ENCODE measurements around the gene CDKN3.
"Not testable (repeated sequence)": the region's sequence is repeated elsewhere in the genome, so short reads cannot be mapped to it uniquely, and the experiment has no call there.

Gene CDKN3

GRCh38 chr14:54451121-54451601 lies 54.4 kb downstream of the CDKN3 start:
- no peak overlapping the region for H3K27ac ChIP-seq
- TF ChIP-seq, protein P1, sequence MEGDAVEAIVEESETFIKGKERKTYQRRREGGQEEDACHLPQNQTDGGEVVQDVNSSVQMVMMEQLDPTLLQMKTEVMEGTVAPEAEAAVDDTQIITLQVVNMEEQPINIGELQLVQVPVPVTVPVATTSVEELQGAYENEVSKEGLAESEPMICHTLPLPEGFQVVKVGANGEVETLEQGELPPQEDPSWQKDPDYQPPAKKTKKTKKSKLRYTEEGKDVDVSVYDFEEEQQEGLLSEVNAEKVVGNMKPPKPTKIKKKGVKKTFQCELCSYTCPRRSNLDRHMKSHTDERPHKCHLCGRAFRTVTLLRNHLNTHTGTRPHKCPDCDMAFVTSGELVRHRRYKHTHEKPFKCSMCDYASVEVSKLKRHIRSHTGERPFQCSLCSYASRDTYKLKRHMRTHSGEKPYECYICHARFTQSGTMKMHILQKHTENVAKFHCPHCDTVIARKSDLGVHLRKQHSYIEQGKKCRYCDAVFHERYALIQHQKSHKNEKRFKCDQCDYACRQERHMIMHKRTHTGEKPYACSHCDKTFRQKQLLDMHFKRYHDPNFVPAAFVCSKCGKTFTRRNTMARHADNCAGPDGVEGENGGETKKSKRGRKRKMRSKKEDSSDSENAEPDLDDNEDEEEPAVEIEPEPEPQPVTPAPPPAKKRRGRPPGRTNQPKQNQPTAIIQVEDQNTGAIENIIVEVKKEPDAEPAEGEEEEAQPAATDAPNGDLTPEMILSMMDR (conservative IDR thresholded peaks at IDR 0.05): no peak

DNA sequence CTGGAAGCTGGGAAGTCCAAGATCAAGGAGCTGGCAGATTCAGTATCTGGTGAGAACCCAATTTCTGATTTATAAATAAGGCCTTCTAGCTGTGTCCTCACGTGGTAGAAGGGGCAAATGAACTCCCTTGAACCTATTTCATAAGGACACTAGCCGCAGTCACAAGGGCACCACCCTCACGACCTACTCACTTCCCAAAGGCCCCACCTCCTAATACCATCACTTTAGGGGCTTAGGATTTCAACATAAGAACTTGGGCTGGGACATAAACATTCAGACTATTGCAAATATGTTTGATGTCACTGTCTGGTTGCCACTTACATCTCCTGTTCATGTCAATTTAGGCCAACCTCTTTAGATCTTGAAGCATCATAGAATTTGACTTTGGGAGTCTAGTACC lies 55.2 kb downstream of the CDKN3 start:
- TF ChIP-seq, protein P1 (conservative IDR thresholded peaks at IDR 0.05): no peak
- H3K27ac ChIP-seq: no peak overlapping the region

DNA sequence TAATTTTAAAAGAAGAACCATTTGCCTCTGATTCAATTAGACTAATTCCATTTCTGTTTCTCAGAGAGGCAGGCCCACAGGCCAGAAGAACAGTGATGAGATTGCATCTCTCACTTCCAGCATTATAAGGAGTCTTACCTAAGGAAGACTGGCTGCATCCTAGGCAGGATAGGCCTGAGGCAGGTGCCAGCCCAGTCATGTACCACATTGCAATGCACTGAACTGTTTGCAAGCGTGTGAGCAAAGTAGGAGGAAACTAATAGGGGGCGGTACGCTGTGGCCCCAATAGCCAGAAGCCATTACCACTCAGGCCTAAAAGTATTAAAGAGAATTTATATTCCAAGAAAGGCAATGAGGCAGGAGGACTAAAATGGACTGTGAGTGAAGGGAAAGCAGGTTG lies 56.4 kb downstream of the CDKN3 start:
- no peak overlapping the region for H3K27ac ChIP-seq
- TF ChIP-seq, protein P1 (conservative IDR thresholded peaks at IDR 0.05): no peak

GRCh38 chr14:54453990-54454389 lies 57.2 kb downstream of the CDKN3 start:
- not testable (repeated sequence) for H3K27ac ChIP-seq

GRCh38 chr14:54455363-54455762 lies 58.6 kb downstream of the CDKN3 start:
- TF ChIP-seq, protein P1 (conservative IDR thresholded peaks at IDR 0.05): no peak
- H3K27ac ChIP-seq: no peak overlapping the region

DNA sequence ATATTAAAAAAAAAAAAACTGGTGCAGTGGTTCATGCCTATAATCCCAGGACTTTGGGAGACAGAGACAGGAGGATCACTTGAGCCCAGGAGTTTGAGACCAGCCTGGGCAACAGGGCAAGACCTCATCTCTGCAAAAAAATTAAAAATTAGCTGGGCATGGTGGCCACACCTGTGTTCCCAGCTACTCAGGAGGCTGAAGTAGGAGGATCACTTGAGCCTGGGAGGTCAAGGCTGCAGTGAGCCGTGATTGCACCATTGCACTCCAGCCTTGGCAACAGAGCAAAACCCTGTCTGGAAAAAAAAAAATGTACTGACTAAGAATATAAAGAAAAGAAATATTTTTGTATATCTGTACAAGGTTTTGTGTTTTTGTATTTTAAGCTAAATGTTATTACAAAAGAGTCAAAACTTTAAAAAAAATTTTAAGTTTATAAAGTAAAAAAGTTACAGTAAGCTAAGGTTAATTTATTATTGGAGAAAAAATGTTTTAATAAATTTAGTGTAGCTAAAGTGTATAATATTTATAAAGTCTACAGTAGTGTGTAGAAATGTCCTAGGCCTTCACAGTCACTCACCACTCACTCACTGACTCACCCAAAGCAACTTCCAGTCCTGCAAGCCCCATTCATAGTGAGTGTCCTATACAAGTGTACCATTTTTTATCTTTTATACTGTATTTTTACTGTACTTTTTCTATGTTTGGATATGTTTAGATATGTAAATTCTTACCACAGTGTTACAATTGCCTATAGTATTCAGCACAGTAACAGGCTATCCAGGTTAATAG lies 60.2 kb downstream of the CDKN3 start:
- H3K27ac ChIP-seq: not testable (repeated sequence)

DNA sequence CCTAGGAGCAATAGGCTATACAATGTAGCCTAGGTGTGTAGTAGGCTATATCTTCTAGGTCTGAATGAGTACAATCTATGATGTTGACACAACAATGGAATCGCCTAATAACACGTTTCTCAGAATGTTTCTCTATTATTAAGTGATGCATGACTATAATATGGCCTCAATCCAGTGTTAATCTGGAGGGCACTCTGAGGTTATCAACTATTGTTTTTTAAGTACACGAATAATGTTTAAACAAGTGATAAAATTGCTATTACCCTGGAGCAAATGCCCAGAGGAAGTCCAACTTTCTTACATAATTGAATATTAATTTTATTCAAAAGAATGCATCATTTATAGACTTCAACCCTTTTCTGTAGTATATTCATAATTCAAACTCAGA lies 60.8 kb downstream of the CDKN3 start:
- H3K27ac ChIP-seq: no peak overlapping the region
- TF ChIP-seq, protein P1 (conservative IDR thresholded peaks at IDR 0.05): no peak

- not testable (repeated sequence) for H3K27ac ChIP-seq
Measured at GRCh38 chr14:54458536-54458935, 61.7 kb downstream of the CDKN3 start.

DNA sequence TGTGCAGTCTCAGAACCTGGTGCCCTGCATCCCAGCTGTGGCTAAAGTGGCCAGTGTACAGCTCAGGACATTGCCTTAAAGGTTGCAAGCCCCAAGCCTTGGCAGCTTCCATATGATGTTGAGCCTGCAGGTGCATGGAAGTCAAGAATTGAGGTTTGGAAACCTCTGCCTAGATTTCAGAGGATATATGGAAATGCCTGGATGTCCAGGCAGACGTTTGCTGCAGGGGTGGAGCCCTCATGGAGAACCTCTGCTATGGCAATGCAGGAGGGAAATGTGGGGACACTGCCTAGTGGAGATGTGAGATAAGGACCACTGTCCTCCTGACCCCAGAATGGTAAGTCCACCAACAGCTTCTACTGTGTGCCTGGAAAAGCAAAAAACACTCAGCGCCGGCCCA lies 62.3 kb downstream of the CDKN3 start:
- TF ChIP-seq, protein P1 (conservative IDR thresholded peaks at IDR 0.05): no peak
- no peak overlapping the region for H3K27ac ChIP-seq

Measured in VCaP (cell line).